Mucosa of stomach (tissue), 1 donor: ENCODE results near the gene CROCC2.

Experiments
- H3K27me3 ChIP-seq: one replicate; pipeline ENCODE4 v1.7.0; 2013; ENCODE audit warnings: mild to moderate bottlenecking, low read length; ENCODE audit not compliant: control insufficient read depth, insufficient read depth
- H3K36me3 ChIP-seq: one replicate; pipeline ENCODE4 v1.7.0; 2013; ENCODE audit warnings: low read length; ENCODE audit not compliant: control insufficient read depth, insufficient read depth
- H3K4me1 ChIP-seq: one replicate; pipeline ENCODE4 v1.7.0; 2013; ENCODE audit warnings: mild to moderate bottlenecking, low read length; ENCODE audit not compliant: control insufficient read depth, insufficient read depth
- H3K4me3 ChIP-seq: one replicate; pipeline ENCODE4 v1.7.0; 2013; ENCODE audit warnings: low read length
- H3K9ac ChIP-seq: one replicate; pipeline ENCODE4 v1.7.0; 2013; ENCODE audit warnings: mild to moderate bottlenecking, low read length, moderate library complexity
- H3K9me3 ChIP-seq: one replicate; pipeline ENCODE4 v1.7.0; 2013; ENCODE audit warnings: mild to moderate bottlenecking, low read length, moderate library complexity; ENCODE audit not compliant: control insufficient read depth
- donor health status: Pancreatic carcinoma.

Gene CROCC2

GRCh38 chr2:241037498-241037897 is 131.4 kb downstream of the CROCC2 start:
- Histone ChIP-seq H3K9ac (peak overlapping the region; percentile 43), H3K4me3 (no peak overlapping the region), H3K4me1 (peaks cover 13% of the 10 kb centered on the region), H3K36me3 (no peaks in the 10 kb centered on the region), H3K27me3 (peaks cover 12% of the 10 kb centered on the region), H3K9me3 (no peaks in the 10 kb centered on the region)

GRCh38 chr2:241038374-241039180 is 132.4 kb downstream of the CROCC2 start:
- Histone ChIP-seq H3K9me3 (no peaks in the 10 kb centered on the region), H3K4me1 (peaks cover 13% of the 10 kb centered on the region), H3K36me3 (no peaks in the 10 kb centered on the region), H3K9ac (no peak overlapping the region), H3K4me3 (no peak overlapping the region), H3K27me3 (peaks cover 12% of the 10 kb centered on the region)

- Histone ChIP-seq H3K36me3 (no peaks in the 10 kb centered on the region), H3K9ac (no peak overlapping the region), H3K4me1 (peaks cover 13% of the 10 kb centered on the region), H3K27me3 (peaks cover 12% of the 10 kb centered on the region), H3K9me3 (no peaks in the 10 kb centered on the region), H3K4me3 (no peak overlapping the region)
These were observed 133.3 kb downstream of the CROCC2 start for GRCh38 chr2:241039416-241039815.

GRCh38 chr2:241040081-241040803 is 134.1 kb downstream of the CROCC2 start:
- peaks cover 13% of the 10 kb centered on the region for H3K4me1 ChIP-seq
- no peaks in the 10 kb centered on the region for H3K36me3 ChIP-seq
- H3K27me3 ChIP-seq, result peaks cover 12% of the 10 kb centered on the region
- H3K9me3 ChIP-seq, result no peaks in the 10 kb centered on the region
- H3K9ac ChIP-seq, result no peak overlapping the region
- H3K4me3 ChIP-seq, result no peak overlapping the region

- H3K4me1 ChIP-seq, result peaks cover 8% of the 10 kb centered on the region
- H3K9me3 ChIP-seq, result no peaks in the 10 kb centered on the region
- H3K27me3 ChIP-seq, result peaks cover 7% of the 10 kb centered on the region
- no peak overlapping the region for H3K4me3 ChIP-seq
- H3K9ac ChIP-seq, result no peak overlapping the region
- H3K36me3 ChIP-seq, result no peaks in the 10 kb centered on the region
These were observed 135.5 kb downstream of the CROCC2 start for GRCh38 chr2:241041589-241042158.
